HCT116 (cell line): ENCODE results near the gene RAB8B. TPM values are rescaled to one million over a fixed set of nuclear protein-coding genes. Genes with fewer than 3 reads are reported as not detected.

ENCODE experiments used
- ATAC-seq: fragments of 200-7000 bp; cut with Tn5 transposase; 2 replicates; pipeline ENCODE4 v1.9.1; 2020; ENCODE audit warnings: mild to moderate bottlenecking, moderate library complexity
- BruUV-seq: library from RNA; stranded (reverse); fragments of 400-500 nt; replicated peaks from 2 replicates; lab custom pipeline; 2021; lab: Mats Ljungman, UMichigan
- CTCF ChIA-PET: fragments of 300-600 bp; sonication (Branson Sonifier 250); formaldehyde crosslinking; loops from one replicate; lab custom pipeline; 2021; ENCODE audit warnings: antibody characterized with exemption; lab: Charles Lee
- POLR2A ChIA-PET: fragments of 300-600, 350-600 bp; sonication (Branson Sonifier 250); formaldehyde crosslinking; loops from one replicate; lab custom pipeline; 2021; ENCODE audit warnings: antibody characterized with exemption; lab: Charles Lee
- RAD21 ChIA-PET, 2 experiments: fragments of 300-600 bp; sonication (Branson Sonifier 250); formaldehyde crosslinking; loops; one replicate each; lab custom pipeline; 2023; ENCODE audit warnings: low total read pairs in 2 of 2; ENCODE audit not compliant: uncharacterized antibody in 2 of 2, unreplicated experiment in 2 of 2, low non-redundant PET in 1 of 2; lab: Charles Lee
- DNase-seq: peaks from one replicate; pipeline ENCODE4 v3.0.0-alpha.2; 2010; ENCODE audit warnings: low read depth, low spot score
- H2AFZ ChIP-seq: fragments of 200-600 bp; shearing (Covaris generic), sonication (generic); 2 replicates; pipeline ENCODE4 v1.6.1; 2017; ENCODE audit warnings: low read depth, mixed run types, mixed read lengths, antibody characterized with exemption, low read length; ENCODE audit not compliant: poor library complexity, severe bottlenecking
- H3K27ac ChIP-seq: 2 replicates; pipeline ENCODE4 v1.5.1; 2012; ENCODE audit warnings: low read depth, low read length
- H3K27me3 ChIP-seq: fragments of 200-600 bp; sonication (generic); 2 replicates; pipeline ENCODE4 v1.6.1; 2016; ENCODE audit warnings: mixed run types, low read length, mixed read lengths; ENCODE audit not compliant: insufficient read depth
- H3K36me3 ChIP-seq, 2 experiments: fragments of 200-500 bp in 1 of 2; fragments of 200-600 bp in 1 of 2; sonication (Bioruptor generic) in 1 of 2; sonication (generic) in 1 of 2; 2 replicates each; pipeline versions ENCODE4 v1.5.1 to v1.6.1; 2014 to 2016; ENCODE audit warnings: low read length in 2 of 2, inconsistent platforms in 1 of 2, mixed read lengths in 1 of 2, mixed run types in 1 of 2; ENCODE audit not compliant: insufficient read depth in 2 of 2, control insufficient read depth in 1 of 2
- H3K4me1 ChIP-seq, 2 experiments: fragments of 200-600 bp in 1 of 2; sonication (generic) in 1 of 2; 2 replicates each; pipeline versions ENCODE4 v1.5.1 to v1.6.1; 2012 to 2017; ENCODE audit warnings: low read length in 2 of 2, inconsistent platforms in 1 of 2, mild to moderate bottlenecking in 1 of 2, mixed read lengths in 1 of 2, mixed run types in 1 of 2, moderate library complexity in 1 of 2; ENCODE audit not compliant: insufficient read depth in 2 of 2, control insufficient read depth in 1 of 2
- H3K4me2 ChIP-seq: fragments of 200-600 bp; sonication (generic); 2 replicates; pipeline ENCODE4 v1.6.1; 2017; ENCODE audit warnings: mixed run types, low read length, mixed read lengths
- H3K4me3 ChIP-seq, 2 experiments: fragments of 200-600 bp in 1 of 2; sonication (generic) in 1 of 2; replicated peaks in 1 of 2; 2 replicates each; pipeline ENCODE4 v1.5.1; 2011 to 2016; ENCODE audit warnings: low read length in 2 of 2, control low read depth in 1 of 2, low read depth in 1 of 2, mild to moderate bottlenecking in 1 of 2, mixed read lengths in 1 of 2, mixed run types in 1 of 2
- H3K79me2 ChIP-seq: fragments of 200-600 bp; sonication (generic); 2 replicates; pipeline ENCODE4 v1.6.1; 2017; ENCODE audit warnings: mild to moderate bottlenecking, mixed run types, low read length, moderate library complexity, mixed read lengths; ENCODE audit not compliant: insufficient read depth
- H3K9ac ChIP-seq: fragments of 200-600 bp; sonication (generic); 2 replicates; pipeline ENCODE4 v1.6.1; 2016; ENCODE audit warnings: low read length, mixed read lengths
- H3K9me2 ChIP-seq: fragments of 200-600 bp; sonication (generic), shearing (Covaris generic); 2 replicates; pipeline ENCODE4 v1.6.1; 2017; ENCODE audit warnings: mixed run types, mild to moderate bottlenecking, moderate library complexity; ENCODE audit not compliant: insufficient read depth
- H3K9me3 ChIP-seq, 2 experiments: fragments of 200-500 bp in 1 of 2; fragments of 200-600 bp in 1 of 2; sonication (Bioruptor generic) in 1 of 2; sonication (generic) in 1 of 2; 2 replicates each; pipeline ENCODE4 v1.6.1; 2014 to 2017; ENCODE audit warnings: low read length in 2 of 2, mixed read lengths in 2 of 2, inconsistent platforms in 1 of 2, low read depth in 1 of 2, mild to moderate bottlenecking in 1 of 2, mixed run types in 1 of 2, moderate library complexity in 1 of 2; ENCODE audit not compliant: control insufficient read depth in 1 of 2, insufficient read depth in 1 of 2
- H4K20me1 ChIP-seq: fragments of 200-600 bp; sonication (generic), shearing (Covaris generic); 2 replicates; pipeline ENCODE4 v1.6.1; 2017; ENCODE audit warnings: mixed run types, mild to moderate bottlenecking, moderate library complexity; ENCODE audit not compliant: insufficient read depth
- CEBPB ChIP-seq: IDR thresholded peaks from 2 replicates; pipeline ENCODE4 v1.6.1; 2012; ENCODE audit warnings: low read depth
- FOSL1 ChIP-seq: IDR thresholded peaks from 2 replicates; pipeline ENCODE4 v1.6.1; 2012; ENCODE audit warnings: low read depth
- POLR2A ChIP-seq: IDR thresholded peaks from 2 replicates; pipeline ENCODE4 v1.7.0; 2011; ENCODE audit warnings: borderline replicate concordance; ENCODE audit not compliant: insufficient read depth, insufficient read length; ENCODE audit errors: extremely low read depth
- POLR2AphosphoS5 ChIP-seq: IDR thresholded peaks from 2 replicates; pipeline ENCODE4 v1.6.1; 2011; ENCODE audit warnings: mild to moderate bottlenecking, low read depth, low read length, moderate library complexity
- ZFX ChIP-seq: fragments of 450-650 bp; IDR thresholded peaks from 2 replicates; pipeline ENCODE4 v1.6.1; 2017
- intact Hi-C: fragments of 100-400 bp; cut with micrococcal nuclease; formaldehyde crosslinking; loops from 2 replicates; pipeline ENCODE4 v1.10.0; 2022
- total RNA-seq: library from RNA; stranded (reverse); gene quantifications from one replicate; pipeline ENCODE4 v1.2.1, GENCODE V29; 2021; ENCODE audit not compliant: unreplicated experiment

RAB8B gene
- total RNA-seq, 1 experiment from 2014 or later = 19.4 TPM

DNA sequence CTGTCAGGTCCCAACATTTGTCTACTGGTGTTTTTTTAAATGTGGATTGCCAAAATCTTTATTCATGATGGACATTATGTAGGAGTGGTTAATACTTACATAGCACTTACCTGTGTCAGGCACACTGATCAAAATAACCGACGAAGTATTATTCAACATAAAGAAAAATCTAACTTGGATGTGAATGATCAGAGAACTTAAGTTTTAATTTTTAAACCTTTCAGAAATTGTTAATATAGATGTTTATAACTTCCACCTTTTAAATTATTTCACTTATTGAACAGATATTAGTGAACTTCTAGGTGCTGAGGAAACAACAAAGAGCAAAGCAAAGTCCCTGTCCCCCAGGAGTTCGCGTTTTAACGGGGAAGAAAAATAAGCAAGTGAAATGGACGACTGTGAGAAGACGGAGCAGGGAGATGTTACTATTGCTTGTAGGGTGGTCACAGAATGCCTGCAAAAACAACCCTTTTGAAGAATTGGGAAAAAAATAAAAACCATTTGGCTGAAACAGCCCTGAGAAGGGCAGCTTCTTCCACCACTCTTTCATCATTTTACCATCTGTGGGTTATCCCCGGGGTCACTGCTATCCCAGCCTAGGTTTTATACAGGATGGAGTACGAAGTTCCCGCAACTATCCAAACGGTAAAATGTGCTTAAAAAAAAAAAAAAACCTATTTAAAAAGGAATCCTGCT, 87.1 kb downstream of the RAB8B start (continued):
- TF ChIP-seq FOSL1 (no peak), CEBPB (no peak)

DNA sequence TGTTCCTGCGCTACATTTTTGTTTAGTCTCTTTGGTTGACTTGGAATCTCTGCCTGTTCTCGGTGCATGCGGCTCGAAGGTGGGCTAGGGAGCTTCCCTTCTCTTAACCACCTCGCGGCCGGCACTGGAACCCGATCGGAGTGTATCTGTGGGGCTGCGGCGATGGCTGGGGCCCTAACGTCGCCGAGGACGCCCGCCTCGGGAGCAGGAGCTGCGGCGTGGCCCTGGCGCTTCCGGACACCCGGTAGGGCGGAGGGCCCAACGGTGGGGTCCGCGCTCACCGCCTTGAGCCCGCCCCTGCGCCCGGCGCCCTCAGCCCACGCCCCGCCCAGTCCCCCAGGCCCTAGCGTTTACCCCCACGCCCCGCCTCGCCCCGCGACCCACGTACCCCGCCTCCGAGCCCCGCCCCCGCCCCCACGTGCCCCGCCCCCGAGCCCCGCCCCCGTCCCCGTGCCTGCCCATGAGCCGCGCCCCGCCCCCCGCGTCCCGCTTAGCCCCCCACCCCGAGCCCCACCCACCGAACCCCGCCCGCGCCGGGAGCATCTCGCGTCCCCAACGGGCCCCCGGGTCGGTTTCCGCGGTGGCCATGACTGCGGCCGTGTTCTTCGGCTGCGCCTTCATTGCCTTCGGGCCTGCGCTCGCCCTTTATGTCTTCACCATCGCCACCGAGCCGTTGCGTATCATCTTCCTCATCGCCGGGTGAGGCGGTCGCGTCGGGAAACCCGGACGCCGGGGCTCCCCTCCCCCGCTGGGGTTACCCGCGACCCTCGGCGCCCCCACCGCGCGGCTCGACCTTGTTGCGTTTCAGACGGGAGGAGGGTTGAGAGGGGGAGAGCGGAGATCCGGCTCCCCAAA, 87.9 kb downstream of the RAB8B start, which contains the start of gene APH1B:
APH1B (plus strand) TSS at position 568 of the 855 bp plus-strand sequence; CDS start at position 587, 19 bp downstream.
- TF ChIP-seq POLR2AphosphoS5 (peak; percentile 54), POLR2A (peak; percentile 35), ZFX (no peak)
- DNase-seq (no peak), ATAC-seq (peak; percentile 91)
- Histone ChIP-seq H3K27ac (peak within 1 kb of the TSS; percentile 27; the same call in 1 of the 2 replicates), H3K27me3 (no peaks in the 10 kb centered on the region), H3K4me1 (peaks cover 3 to 14% of the 10 kb centered on the region in 2 experiments; a peak in 3 of 4 replicates), H3K4me2 (peak within 1 kb of the TSS; percentile 97), H2AFZ (peak within 1 kb of the TSS; percentile 80), H3K4me3 (peak within 1 kb of the TSS; percentile 63 to 75), H3K36me3 (no peaks in the 10 kb centered on the region), H4K20me1 (no peaks in the 10 kb centered on the region), H3K79me2 (no peaks in the 10 kb centered on the region), H3K9me3 (no peaks in the 10 kb centered on the region), H3K9ac (peak within 1 kb of the TSS; percentile 62), H3K9me2 (no peaks in the 10 kb centered on the region)
- CTCF ChIA-PET = no interaction called here
- RAD21 ChIA-PET = no interaction called here
- intact Hi-C loops = loop anchor here (10.0 kb wide), 2 partner anchors 122 to 232 kb away; partner anchors contain the start of genes RPS27L and TPM1
- no TSS peak for BruUV-seq
- POLR2A ChIA-PET = interaction anchor here (0.7 kb wide), 1 partner anchor 95 kb away, joined by 3 read pairs; no protein-coding TSS in a partner anchor
